AML-193 (cell line): ENCODE measurements around the gene MAS1L.
"Not testable (repeated sequence)": the region's sequence is repeated elsewhere in the genome, so short reads cannot be mapped to it uniquely, and the experiment has no call there.

Source experiments
- DNase-seq, 2 experiments: peaks; one replicate each; lab custom pipeline; 2025; lab: John Stamatoyannopoulos, UW

The MAS1L gene

DNA sequence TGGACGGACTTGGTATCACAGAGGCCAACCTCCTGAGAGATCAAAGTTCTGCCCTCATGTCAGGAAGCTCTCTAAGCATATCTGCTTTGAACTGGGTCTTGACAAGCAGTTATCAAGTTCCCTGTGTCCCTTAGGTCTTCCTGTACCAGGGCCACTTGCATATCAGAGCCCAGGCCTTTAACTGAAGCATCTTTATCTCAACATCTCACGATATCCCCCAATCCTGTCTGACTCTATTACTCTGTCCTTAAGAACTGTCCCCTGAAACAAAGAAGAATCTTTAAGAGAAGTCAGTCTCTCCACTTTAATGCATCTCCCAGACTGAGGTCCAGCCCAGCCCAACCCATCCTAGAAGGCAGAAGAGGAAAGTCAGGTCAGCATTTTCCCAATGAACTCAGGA is 8.2 kb downstream of the MAS1L start:
- no peak for DNase-seq

DNA sequence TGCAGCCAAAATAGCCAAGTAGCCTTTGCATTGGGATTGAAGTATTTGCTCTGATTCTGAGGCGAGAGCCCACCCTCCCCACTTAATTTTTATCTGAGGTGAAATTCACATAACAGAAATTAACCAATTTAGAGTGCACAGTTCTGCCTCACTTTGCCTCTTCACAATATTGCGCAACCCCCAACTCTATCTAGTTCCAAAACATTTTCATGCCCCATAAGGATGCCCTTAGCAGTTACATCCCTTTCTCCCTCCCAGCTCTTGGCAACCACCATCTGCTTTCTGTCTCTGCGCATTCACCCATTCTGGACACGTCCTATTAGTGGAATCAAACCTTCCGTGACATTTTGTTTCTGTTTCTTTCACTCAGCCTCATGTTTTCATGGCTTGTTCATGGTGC is 9.0 kb downstream of the MAS1L start:
- DNase-seq = no peak

DNA sequence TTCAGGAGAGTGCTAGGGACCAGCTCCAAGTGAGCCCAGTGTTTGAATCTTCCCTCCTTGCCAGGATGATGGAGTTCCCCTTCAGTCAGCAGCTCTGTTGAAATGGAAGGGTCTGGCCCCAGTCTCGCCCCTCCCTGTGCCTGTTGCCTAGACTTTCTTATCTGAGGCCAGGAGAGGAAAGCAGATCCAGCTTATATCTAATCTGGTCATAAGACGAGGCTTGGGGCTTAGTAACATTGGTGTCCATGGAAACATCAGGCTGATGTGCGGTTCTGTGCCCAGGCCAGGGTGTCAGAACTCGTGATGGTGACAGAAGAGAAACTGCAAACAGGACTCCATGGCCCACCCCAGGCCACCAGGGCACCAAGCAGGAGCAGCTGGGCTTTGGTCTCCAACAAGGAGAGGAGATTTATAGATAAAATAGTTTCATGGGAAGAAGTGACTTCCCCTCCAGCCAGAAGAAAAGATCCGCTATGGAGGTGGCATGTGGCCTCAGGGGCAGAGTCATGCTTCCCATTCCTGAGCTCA is 9.8 kb downstream of the MAS1L start:
- no peak for DNase-seq

DNA sequence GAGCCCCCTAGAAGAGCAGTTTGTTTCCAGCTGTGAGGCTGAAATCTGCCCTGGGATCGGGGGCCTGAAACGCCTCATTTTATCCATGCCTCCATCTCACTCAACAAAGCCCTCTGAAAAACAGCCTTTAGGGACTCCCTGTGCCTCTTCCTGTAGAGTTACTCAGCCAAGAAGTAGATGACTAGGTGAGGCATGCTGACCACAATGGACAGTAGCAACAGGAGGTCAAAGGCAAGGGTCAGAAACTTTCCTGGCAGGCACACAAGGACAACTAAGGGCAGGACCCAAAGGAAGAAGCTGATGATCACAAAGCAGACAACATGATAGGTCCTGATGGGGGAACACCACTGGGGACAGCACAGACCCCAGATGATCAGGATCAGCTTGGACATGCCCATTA is 12.8 kb downstream of the MAS1L start:
- DNase-seq = no peak

DNA sequence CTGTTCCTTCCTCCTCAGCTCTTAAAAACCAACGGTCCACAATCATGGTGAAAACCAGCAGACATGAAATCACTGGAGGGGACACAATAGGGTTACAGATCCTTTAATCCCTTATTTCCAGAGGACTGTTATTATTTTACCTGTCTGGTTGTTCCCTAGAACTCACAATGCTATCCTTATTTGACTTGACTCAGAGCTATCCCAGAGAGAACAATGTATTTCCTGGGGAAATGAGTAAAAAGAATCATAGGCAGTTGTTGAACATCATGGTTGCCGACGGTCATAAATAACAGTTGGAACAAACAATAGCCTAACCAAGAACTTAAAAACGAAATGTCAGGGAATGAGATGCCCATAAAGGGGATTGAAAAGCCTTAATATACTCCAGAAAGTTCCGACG is 21.5 kb downstream of the MAS1L start:
- DNase-seq = no peak

DNA sequence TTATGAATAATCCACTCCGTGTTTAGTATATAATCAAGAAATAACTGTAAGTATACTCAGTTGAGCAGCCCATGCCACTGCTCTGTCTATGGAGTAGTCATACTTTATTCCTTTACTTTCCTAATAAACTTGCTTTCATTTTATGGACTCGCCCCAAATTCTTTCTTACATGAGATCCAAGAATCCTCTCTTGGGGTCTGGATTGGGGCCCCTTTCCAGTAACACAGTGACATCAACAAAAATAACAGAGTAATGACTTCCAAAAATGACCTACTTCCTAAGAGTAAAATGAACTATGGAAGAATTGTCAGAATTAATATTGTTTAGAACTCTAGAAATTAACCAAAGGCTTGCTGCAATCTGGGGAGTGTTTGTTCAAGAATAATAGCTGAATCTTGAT is 22.0 kb downstream of the MAS1L start:
- no peak for DNase-seq

DNA sequence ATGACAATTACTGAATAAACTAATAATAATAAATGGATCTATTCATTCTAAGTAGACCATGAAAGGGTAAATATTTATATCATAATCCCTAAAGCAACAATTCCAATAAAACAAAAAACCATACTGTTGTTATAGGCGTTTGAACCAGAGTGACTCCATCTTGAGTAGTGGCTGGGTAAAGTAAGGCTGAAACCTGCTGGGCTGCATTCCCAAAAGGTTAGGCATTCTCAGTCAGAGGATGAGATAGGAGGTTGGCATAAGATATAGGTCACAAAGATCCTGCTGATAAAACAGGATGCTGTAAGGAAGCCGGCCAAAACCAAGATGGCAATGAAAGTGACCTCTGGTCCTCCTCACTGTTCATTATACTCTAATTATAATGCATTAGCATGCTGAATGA is 22.5 kb downstream of the MAS1L start:
- DNase-seq = no peak

DNA sequence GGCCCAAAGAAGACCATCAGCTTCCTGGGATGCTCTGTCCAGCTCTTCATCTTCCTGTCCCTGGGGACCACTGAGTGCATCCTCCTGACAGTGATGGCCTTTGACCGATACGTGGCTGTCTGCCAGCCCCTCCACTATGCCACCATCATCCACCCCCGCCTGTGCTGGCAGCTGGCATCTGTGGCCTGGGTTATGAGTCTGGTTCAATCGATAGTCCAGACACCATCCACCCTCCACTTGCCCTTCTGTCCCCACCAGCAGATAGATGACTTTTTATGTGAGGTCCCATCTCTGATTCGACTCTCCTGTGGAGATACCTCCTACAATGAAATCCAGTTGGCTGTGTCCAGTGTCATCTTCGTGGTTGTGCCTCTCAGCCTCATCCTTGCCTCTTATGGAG is 25.7 kb downstream of the MAS1L start:
- no peak for DNase-seq

DNA sequence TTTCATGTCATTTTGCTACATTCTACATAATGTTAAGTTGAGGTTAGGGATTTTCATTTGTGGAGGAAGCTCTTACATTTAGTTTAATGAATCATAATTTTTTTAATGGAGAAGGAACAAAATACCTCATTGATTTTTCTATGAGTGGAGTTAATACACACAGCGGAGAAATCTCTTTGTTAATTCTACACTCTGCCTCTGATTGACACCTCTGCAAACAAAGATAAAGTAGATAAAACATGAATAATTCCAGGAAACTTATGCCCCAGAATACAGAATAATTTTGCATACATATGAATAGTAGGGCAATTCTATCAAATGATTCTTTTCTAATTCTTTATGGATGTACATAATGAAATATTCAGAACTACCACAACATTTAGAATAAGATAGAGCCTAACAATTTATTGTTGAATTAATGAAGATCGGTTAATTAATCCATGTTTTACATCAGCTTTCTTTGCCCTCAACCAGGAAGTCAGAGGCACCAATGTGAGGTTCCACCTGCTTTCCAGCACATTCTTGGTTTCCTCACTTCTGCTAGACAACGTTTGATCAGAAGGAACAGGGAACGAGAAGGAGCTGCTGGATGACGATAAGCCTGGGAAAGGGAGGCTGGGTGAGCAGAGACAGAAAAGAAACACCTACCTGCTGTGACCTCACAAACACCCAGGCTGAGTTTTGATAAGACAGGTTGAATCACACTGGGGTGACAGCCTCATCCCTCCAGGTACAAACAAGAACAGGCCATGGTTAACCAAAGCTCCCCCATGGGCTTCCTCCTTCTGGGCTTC is 26.5 kb downstream of the MAS1L start:
- no peak for DNase-seq

DNA sequence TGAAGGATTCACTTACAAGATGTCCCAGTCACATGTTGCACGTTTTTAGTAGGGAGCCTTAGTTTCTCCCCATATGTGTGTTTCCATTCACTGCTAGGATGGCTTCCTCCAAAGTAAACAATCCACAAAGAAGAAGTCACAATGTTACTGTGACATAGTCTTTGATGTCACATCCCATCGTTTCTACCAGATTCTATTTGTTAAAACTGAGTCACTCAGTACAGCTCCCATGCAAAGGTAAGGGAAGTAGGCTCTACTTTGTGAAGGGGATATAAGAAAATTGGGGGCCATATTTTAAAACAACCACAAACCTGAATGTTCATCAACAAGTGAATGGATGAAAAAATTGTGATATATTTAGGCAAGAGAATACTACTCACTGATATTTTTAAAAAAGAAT is 30.8 kb downstream of the MAS1L start, which contains the start of the genes OR11A1 and OR2H1:
TSS of gene OR11A1 (minus strand) at position 101 of the 400 bp plus-strand sequence. CDS start 29,430 bp downstream, outside the sequence.
TSS of gene OR2H1 (plus strand) at position 185 of the 400 bp plus-strand sequence. CDS start 4,615 bp downstream, outside the sequence.
- no peak for DNase-seq

DNA sequence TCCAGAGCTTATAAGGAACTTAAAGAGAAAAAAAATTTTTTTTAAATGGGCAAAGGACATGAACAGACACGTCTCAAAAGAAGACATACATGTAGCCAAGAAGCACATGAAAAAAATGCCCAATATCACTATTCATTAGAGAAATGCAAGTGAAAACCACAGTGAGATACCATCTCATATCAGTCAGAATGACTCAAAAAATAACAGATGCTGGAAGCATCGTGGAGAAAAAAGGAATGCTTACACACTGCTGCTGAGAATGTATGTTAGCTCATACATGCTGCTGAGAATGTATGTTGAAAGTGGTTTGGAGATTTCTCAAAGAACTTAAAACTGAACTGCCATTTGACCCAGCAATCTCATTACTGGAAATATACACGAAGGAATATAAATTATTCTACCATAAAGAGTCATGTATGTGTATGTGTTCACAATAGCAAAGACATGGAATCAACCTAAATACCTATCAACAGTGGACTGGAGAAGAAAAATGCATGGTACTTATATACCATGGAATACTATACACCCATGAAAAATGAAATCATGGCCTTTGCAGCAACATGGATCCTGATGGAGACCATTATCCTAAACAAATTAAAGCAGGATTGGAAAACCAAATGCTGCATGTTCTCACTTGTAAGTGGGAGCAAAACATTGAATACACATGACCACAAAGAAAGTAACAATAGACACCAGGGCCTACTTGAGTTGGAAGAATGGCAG is 36.1 kb downstream of the MAS1L start:
- DNase-seq = no peak

DNA sequence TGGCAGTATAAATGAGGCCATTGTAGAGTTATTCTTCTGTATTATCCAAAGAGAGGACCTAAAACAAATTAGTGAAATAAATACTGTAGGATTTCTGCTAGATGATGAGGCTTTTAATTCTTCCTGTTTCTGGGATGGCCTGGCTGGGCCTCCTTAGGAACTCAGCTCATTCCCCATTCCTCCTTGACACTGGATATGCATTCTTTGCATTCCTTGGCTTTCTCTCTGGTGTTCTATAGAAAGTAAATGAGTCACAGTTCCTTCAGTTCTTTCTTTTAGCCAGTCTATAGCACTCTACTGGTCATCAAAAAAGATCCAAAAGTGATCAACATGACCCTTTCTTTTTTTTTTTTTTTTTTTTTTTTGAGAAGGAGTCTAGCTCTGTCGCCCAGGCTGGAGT is 40.1 kb downstream of the MAS1L start:
- no peak for DNase-seq

DNA sequence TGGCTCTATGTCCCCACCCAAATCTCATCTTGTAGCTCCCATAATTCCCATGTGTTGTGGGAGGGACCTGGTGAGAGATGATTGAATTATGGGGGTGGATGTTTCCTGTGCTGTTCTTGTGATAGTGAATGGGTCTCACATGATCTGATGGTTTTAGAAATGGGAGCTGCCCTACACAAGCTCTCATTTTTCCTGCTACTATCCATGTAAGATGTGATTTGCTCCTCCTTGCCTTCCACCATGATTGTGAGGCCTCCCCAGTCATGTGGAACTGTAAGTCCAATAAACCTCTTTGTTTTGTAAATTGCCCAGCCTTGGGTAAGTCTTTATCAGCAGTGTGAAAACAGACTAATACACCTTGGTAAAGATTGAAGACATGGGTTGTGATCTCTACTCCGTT is 43.7 kb downstream of the MAS1L start:
- DNase-seq = not testable (repeated sequence)

DNA sequence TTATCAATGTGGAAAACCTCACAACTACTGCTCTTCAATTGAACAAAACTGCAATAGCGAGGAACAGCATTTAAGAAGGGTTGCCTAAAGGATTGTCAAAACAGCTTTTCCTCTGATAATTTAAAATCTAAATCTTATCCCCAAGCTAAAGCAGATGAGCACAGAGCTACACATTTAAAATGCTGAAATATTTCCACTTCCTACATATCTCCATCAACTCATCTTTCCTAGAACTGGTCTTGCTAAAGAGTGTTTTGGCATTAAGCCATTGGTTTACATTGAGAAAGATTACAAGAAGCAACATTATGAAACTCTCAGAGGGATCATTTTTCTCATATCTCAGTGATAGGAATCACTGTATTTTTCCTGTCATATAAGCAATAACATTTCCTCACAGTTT is 45.0 kb downstream of the MAS1L start:
- peak; percentile 14 to 15 for DNase-seq

DNA sequence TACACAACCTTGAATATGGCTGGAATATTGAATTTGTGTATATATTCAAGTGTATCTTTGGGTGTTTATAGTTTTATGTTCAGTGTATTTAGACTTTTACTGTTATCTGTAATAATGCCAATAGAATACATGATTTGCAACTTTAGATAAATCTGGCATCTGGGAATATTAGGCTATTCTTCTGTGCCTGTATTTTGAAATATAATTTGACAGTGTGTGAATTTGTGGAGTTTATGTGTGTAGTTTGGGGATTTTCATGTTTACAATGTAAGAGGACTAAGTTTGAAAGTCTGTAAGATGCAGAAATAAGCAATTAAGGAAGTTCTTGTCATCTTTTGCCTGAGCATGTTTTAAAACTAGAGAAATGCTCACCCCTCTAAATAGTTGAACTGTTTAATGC is 48.8 kb downstream of the MAS1L start, which contains the start of gene OR10C1:
TSS of gene OR10C1 (plus strand) at position 301 of the 400 bp plus-strand sequence. CDS start 710 bp downstream, outside the sequence.
- DNase-seq = no peak

DNA sequence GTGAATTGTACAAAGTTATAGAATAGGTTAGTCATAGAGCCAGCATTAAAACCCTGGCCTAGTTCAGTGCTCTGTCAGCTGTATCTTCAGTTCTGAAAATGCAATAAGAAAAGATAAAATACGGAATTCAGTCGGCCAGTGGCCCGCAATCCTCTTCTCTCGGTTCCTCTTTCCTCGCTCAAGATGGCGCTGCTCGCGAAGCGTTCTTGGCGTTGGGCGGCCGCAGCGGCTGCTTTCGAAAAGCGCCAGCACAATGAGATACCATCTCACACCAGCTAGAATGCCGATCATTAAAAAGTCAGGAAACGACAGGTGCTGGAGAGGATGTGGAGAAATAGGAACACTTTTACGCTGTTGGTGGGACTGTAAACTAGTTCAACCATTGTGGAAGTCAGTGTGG is 51.0 kb downstream of the MAS1L start:
- DNase-seq = not testable (repeated sequence)
